Lung (tissue), 12 donors: ENCODE data around the gene MBNL1. TPM values are rescaled to one million over a fixed set of nuclear protein-coding genes. Genes with fewer than 3 reads are reported as not detected.

Experiments
- ATAC-seq: fragments of 200-7000 bp; cut with Tn5 transposase; one replicate; pipeline ENCODE4 v1.9.1; 2020; ENCODE audit warnings: moderate number of reproducible peaks; ENCODE audit not compliant: insufficient read depth, low FRiP score
- DNase-seq, 3 donors: peaks; one replicate each; pipeline ENCODE4 v3.0.0-alpha.2; 2013 to 2017
- H3K27ac ChIP-seq, 2 donors: one replicate each; pipeline ENCODE4 v1.5.1; 2013; ENCODE audit warnings: mild to moderate bottlenecking in 2 of 2, moderate library complexity in 2 of 2, control low read depth in 1 of 2, inconsistent platforms in 1 of 2, low read depth in 1 of 2, low read length in 1 of 2
- H3K27me3 ChIP-seq, 3 donors: one replicate each; pipeline ENCODE4 v1.5.1; 2013; ENCODE audit warnings: low read length in 2 of 3; ENCODE audit not compliant: control insufficient read depth in 3 of 3, insufficient read depth in 3 of 3
- H3K36me3 ChIP-seq, 4 donors: one replicate each; pipeline ENCODE4 v1.5.1; 2013; ENCODE audit warnings: low read length in 4 of 4, mild to moderate bottlenecking in 1 of 4, moderate library complexity in 1 of 4; ENCODE audit not compliant: control insufficient read depth in 4 of 4, insufficient read depth in 4 of 4
- H3K4me1 ChIP-seq, 5 donors: one replicate each; pipeline ENCODE4 v1.5.1; 2013; ENCODE audit warnings: low read length in 5 of 5, mild to moderate bottlenecking in 2 of 5, moderate library complexity in 1 of 5; ENCODE audit not compliant: control insufficient read depth in 5 of 5, insufficient read depth in 5 of 5
- H3K4me3 ChIP-seq: one replicate; pipeline ENCODE4 v1.5.1; 2013; ENCODE audit warnings: mild to moderate bottlenecking, control low read depth, moderate library complexity
- H3K9ac ChIP-seq, 2 donors: one replicate each; pipeline ENCODE4 v1.5.1; 2013; ENCODE audit warnings: low read length in 2 of 2, control low read depth in 1 of 2; ENCODE audit not compliant: insufficient read depth in 1 of 2
- H3K9me3 ChIP-seq, 4 donors: one replicate each; pipeline ENCODE4 v1.5.1; 2013; ENCODE audit warnings: low read length in 3 of 4, mild to moderate bottlenecking in 1 of 4, moderate library complexity in 1 of 4; ENCODE audit not compliant: control insufficient read depth in 4 of 4, insufficient read depth in 3 of 4
- CTCF ChIP-seq: IDR thresholded peaks from 2 replicates; pipeline ENCODE4 v1.5.1; 2012; ENCODE audit warnings: mild to moderate bottlenecking; ENCODE audit errors: control extremely low read depth, extremely low read depth
- WGBS, 2 donors: extraction: QIAGEN DNeasy Blood & Tissue Kit; methylation state at CpG; one replicate each; pipeline ENCODE4 v1.1.7; 2013; 5-methylcytosine and 5-hydroxymethylcytosine counted together
- polyA plus RNA-seq, 2 donors: library from polyadenylated mRNA; stranded (reverse); fragments of 200-250 nt; gene quantifications; one replicate each; pipeline ENCODE4 v1.2.1, GENCODE V29; 2013
- total RNA-seq, 2 donors: library from RNA; depleted of rRNA in 1 of 2; stranded (reverse); fragments of >200 nt in 1 of 2; gene quantifications; one replicate each; pipeline ENCODE4 v1.2.1, GENCODE V29; 2014 to 2021
- donor health status: control.
- donor health status: control.
- donor health status: Bipolar disorder and iron deficiency.
- donor health status: healthy.
- donor health status: DM: yes; HTN: yes; CAD: no.

MBNL1 gene
- total and polyA plus RNA-seq, 4 donors = 55.3 to 266 (median 165) TPM

DNA sequence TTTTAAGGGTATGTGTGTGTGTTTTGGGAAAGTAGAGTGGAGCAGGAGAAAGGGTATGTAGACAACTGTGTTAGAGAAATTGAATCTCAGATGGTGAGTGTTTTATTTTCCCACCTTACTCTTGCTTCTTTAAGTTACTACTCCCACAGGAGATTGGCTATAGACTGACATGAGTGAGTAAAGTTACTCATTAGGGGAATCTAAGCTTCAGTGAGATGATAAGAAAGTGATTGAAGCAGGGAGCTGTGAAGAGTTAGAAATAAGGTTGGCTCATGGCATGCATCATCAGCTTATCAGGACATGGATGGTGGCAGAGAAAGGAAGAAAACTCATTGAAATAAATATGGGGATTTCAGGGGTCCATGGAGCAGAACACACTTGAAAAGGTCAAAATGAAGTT is 88.9 kb downstream of the MBNL1 start:
- H3K27me3 ChIP-seq = no peaks in the 10 kb centered on the region
- peak overlapping the region in 1 of 2 donors; percentile 50 for H3K27ac ChIP-seq
- H3K9ac ChIP-seq = no peak overlapping the region
- no peak for DNase-seq
- no peak overlapping the region for H3K4me3 ChIP-seq
- ATAC-seq = no peak
- TF ChIP-seq CTCF = no peak
- no peaks in the 10 kb centered on the region for H3K9me3 ChIP-seq
- H3K4me1 ChIP-seq = peaks cover 0 to 26% (median 0%) of the 10 kb centered on the region in 5 donors
- peaks cover 0 to under 1% (median 0%) of the 10 kb centered on the region in 4 donors for H3K36me3 ChIP-seq

DNA sequence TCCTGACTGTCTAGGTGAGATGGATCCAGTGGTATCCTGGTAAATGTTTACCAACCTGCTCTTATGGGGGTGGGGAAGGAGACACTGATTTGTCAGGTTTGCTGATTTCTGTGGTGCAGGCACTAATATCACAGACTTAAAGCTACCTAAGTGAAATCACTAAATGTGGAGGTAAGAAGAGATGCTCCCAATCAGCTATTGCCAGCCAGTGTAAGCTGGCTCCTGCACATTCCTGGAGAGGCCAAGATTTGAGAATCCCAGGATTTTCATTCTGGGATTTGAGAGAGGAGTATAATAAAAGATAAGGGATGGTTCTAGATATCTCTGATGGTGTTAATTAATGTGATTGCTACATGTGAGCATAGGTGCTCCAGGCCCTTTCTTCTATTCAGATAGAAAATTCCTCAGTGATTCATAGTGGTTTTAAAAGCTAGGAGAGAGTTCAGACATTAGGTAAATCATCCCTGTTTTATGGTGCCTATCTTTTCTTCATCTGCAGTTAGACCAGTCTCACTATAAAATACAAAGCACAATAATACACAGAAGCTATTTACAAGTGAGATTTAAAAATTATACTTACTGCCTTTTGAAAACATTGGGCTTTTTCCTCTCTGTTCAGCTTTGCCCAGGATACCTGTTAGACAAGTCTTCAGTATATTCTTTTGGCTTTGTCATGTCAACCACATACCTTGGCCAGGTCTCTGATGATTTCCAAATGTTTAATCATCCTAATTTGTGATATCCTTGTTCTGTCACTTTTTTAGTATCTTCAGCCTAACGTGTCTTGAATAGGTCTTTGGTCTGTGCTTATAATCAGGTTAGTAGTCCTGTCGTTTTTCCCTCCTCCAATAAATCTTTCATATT is 90.9 kb downstream of the MBNL1 start:
- no peak for DNase-seq
- ATAC-seq = no peak
- Histone ChIP-seq H3K4me1 (peaks cover 0 to 21% (median 0%) of the 10 kb centered on the region in 5 donors), H3K27ac (peak overlapping the region in 1 of 2 donors; percentile 45), H3K4me3 (no peak overlapping the region), H3K27me3 (no peaks in the 10 kb centered on the region), H3K9ac (no peak overlapping the region), H3K36me3 (peaks cover 0 to 1% (median 0%) of the 10 kb centered on the region in 4 donors), H3K9me3 (no peaks in the 10 kb centered on the region)
- 59 to 68% methylated on average over 2 of the region's 2 CpGs for WGBS, 2 donors
- no peak for TF ChIP-seq CTCF

DNA sequence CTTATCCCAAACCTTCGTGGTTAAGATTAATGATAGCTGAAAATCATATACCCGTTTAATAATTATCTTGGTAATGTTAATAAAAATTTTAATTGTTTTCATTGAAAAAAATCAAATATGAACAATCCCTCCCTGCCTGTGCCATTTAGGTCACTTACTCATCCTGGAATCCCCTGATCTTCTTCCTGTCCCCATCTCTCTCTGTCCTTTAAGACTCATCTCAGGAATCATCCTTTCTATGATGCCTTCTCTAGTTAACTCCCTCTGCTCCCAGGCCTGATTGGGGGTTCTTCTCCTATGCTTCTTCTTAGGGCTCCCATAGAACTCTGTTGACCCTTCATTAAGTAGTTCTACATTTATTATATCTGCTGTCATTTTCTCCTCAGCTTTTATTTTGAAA is 91.6 kb downstream of the MBNL1 start:
- no peak for ATAC-seq
- Histone ChIP-seq H3K9ac (no peak overlapping the region), H3K9me3 (no peaks in the 10 kb centered on the region), H3K36me3 (peaks cover 0 to 1% (median 0%) of the 10 kb centered on the region in 4 donors), H3K27me3 (no peaks in the 10 kb centered on the region), H3K4me1 (peaks cover 0 to 24% (median 0%) of the 10 kb centered on the region in 5 donors), H3K27ac (peak overlapping the region in 1 of 2 donors; percentile 33), H3K4me3 (no peak overlapping the region)
- 58 to 72% methylated on average over 2 of the region's 2 CpGs for WGBS, 2 donors
- no peak for TF ChIP-seq CTCF
- no peak for DNase-seq
